ENCODE measurements around the gene C11orf86. TPM values are rescaled to one million over a fixed set of nuclear protein-coding genes. Genes with fewer than 3 reads are reported as not detected.

C11orf86 gene
- total and polyA plus RNA-seq, 10 of the 15 experiments (the other 5 are each of a cell fraction or from before 2014, with no cell fraction given): not detected

DNA sequence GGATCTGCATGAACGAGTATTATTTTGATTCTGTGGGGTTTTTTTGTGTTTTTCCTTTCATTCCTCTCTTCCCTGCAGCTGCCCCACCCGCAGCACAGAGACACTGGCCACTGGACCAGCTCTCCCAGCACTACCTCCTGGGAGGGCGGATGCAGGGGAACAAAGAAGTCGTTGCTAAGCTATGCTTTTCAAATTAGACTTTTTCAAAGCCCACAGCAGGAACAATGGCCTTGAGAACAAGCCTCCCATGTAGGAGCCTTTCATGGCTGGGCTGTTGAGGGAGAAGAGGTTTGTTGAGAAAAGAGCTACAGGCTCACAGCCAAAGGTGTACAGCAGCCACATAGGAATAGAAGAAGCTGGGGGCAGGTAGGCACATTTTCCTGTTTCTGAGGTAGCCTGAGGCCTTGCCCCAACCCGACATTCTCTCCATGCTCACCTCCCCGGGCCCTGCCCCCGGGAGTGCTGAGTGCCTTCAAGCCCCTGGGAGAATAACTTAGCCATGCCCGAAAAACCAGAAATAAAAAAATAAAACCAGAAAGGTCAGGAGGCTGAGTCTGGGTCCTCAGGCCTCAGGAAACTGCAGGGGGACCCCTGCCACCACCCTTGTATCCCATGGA, 27.3 kb downstream of the C11orf86 start:
- Histone ChIP-seq H3K79me2 (ENCODE audit: control insufficient read depth, insufficient read depth, low read length) (no peaks in the 10 kb centered on the region), H4K20me1 (ENCODE audit: control insufficient read depth, insufficient read depth) (no peaks in the 10 kb centered on the region), H3K9me3 (replicated peaks; ENCODE audit: control insufficient read depth, insufficient read depth, low read length) (no peaks in the 10 kb centered on the region), H3K27me3 (replicated peaks in 1 of 2; ENCODE audit: control insufficient read depth in 2 of 2, insufficient read depth in 2 of 2, low read length in 1 of 2) (no peaks in the 10 kb centered on the region), H2AFZ (ENCODE audit: control insufficient read depth, low read depth, low read length) (no peak overlapping the region), H3K4me3 (no peak overlapping the region), H3K27ac (ENCODE audit: control insufficient read depth, insufficient read depth) (no peak overlapping the region), H3K4me1 (ENCODE audit: control insufficient read depth, insufficient read depth, low read length) (no peaks in the 10 kb centered on the region), H3K9ac (ENCODE audit: control insufficient read depth, insufficient read depth, low read length) (no peak overlapping the region), H3K36me3 (ENCODE audit: control insufficient read depth in 2 of 2, insufficient read depth in 2 of 2, low read length in 1 of 2) (no peaks in the 10 kb centered on the region), H3K4me2 (ENCODE audit: control insufficient read depth, insufficient read depth) (no peak overlapping the region)
- ChIA-PET SMC1A (ENCODE audit: uncharacterized antibody, unreplicated experiment) (interaction anchor here (1.1 kb wide), 1 partner anchor 572 kb away, joined by 3 read pairs; no protein-coding TSS in a partner anchor), RAD21 (ENCODE audit: unreplicated experiment) (no interaction called here), POLR2A (no interaction called here), CTCF (no interaction called here)
- DNase-seq (ENCODE audit: low read depth, low spot score) (no peak), ATAC-seq (no peak), FAIRE-seq (no peak)
- no peak for TF ChIP-seq KDM1A (IDR thresholded peaks at IDR 0.05; ENCODE audit: borderline replicate concordance)
- no peak for TF ChIP-seq TCF7 (IDR thresholded peaks at IDR 0.05; ENCODE audit: borderline replicate concordance)
- no peak for TF ChIP-seq BHLHE40 (IDR thresholded peaks at IDR 0.05; ENCODE audit: borderline replicate concordance in 1 of 2, low read depth in 2 of 2, low read length in 1 of 2)
- TF ChIP-seq, protein P1, sequence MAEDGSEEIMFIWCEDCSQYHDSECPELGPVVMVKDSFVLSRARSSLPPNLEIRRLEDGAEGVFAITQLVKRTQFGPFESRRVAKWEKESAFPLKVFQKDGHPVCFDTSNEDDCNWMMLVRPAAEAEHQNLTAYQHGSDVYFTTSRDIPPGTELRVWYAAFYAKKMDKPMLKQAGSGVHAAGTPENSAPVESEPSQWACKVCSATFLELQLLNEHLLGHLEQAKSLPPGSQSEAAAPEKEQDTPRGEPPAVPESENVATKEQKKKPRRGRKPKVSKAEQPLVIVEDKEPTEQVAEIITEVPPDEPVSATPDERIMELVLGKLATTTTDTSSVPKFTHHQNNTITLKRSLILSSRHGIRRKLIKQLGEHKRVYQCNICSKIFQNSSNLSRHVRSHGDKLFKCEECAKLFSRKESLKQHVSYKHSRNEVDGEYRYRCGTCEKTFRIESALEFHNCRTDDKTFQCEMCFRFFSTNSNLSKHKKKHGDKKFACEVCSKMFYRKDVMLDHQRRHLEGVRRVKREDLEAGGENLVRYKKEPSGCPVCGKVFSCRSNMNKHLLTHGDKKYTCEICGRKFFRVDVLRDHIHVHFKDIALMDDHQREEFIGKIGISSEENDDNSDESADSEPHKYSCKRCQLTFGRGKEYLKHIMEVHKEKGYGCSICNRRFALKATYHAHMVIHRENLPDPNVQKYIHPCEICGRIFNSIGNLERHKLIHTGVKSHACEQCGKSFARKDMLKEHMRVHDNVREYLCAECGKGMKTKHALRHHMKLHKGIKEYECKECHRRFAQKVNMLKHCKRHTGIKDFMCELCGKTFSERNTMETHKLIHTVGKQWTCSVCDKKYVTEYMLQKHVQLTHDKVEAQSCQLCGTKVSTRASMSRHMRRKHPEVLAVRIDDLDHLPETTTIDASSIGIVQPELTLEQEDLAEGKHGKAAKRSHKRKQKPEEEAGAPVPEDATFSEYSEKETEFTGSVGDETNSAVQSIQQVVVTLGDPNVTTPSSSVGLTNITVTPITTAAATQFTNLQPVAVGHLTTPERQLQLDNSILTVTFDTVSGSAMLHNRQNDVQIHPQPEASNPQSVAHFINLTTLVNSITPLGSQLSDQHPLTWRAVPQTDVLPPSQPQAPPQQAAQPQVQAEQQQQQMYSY (CRISPR knock-in tag; IDR thresholded peaks at IDR 0.05): no peak
- no peak for TF ChIP-seq MYC (IDR thresholded peaks at IDR 0.05; ENCODE audit: insufficient read depth, insufficient read length, insufficient replicate concordance, low read length, severe bottlenecking)
- no peak for TF ChIP-seq CEBPB (IDR thresholded peaks at IDR 0.05; ENCODE audit: borderline replicate concordance in 1 of 2, low read depth in 2 of 2, low read length in 2 of 2)
- TF ChIP-seq, protein P2, sequence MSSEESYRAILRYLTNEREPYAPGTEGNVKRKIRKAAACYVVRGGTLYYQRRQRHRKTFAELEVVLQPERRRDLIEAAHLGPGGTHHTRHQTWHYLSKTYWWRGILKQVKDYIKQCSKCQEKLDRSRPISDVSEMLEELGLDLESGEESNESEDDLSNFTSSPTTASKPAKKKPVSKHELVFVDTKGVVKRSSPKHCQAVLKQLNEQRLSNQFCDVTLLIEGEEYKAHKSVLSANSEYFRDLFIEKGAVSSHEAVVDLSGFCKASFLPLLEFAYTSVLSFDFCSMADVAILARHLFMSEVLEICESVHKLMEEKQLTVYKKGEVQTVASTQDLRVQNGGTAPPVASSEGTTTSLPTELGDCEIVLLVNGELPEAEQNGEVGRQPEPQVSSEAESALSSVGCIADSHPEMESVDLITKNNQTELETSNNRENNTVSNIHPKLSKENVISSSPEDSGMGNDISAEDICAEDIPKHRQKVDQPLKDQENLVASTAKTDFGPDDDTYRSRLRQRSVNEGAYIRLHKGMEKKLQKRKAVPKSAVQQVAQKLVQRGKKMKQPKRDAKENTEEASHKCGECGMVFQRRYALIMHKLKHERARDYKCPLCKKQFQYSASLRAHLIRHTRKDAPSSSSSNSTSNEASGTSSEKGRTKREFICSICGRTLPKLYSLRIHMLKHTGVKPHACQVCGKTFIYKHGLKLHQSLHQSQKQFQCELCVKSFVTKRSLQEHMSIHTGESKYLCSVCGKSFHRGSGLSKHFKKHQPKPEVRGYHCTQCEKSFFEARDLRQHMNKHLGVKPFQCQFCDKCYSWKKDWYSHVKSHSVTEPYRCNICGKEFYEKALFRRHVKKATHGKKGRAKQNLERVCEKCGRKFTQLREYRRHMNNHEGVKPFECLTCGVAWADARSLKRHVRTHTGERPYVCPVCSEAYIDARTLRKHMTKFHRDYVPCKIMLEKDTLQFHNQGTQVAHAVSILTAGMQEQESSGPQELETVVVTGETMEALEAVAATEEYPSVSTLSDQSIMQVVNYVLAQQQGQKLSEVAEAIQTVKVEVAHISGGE (CRISPR knock-in tag; IDR thresholded peaks at IDR 0.05): no peak
- no peak for TF ChIP-seq CHD4 (IDR thresholded peaks at IDR 0.05)
- no peak for TF ChIP-seq ETV6 (conservative IDR thresholded peaks at IDR 0.05 in 1 of 2, IDR thresholded peaks at IDR 0.05 in 1 of 2; ENCODE audit: borderline replicate concordance in 1 of 2, low read depth in 1 of 2)
- TF ChIP-seq NFYB (IDR thresholded peaks at IDR 0.05; ENCODE audit: insufficient read depth, low read depth, low read length): no peak
- no peak for TF ChIP-seq RAD21 (IDR thresholded peaks at IDR 0.05; ENCODE audit: insufficient read depth, low read depth, low read length)
- no peak for TF ChIP-seq JUNB (IDR thresholded peaks at IDR 0.05)
- no peak for TF ChIP-seq ATF7 (IDR thresholded peaks at IDR 0.05; ENCODE audit: low read depth)
- WGBS (ENCODE audit: insufficient coverage, insufficient replicate concordance, low lambda C conversion rate, missing lambda C conversion rate): 18% methylated on average over 8 of the region's 8 CpGs
- intact Hi-C loops (cut with micrococcal nuclease; ENCODE audit: unreplicated experiment): no loop called here
- BruUV-seq (replicated peaks): no TSS peak
- in situ Hi-C loops (cut with MboI): no loop called here
